Activated T-cell treated with anti-CD3 and anti-CD28 coated beads for 48 hours (primary cell): ENCODE results near the gene DIABLO.
"Not testable (repeated sequence)": the region's sequence is repeated elsewhere in the genome, so short reads cannot be mapped to it uniquely, and the experiment has no call there.

Source experiments
- DNase-seq: peaks from one replicate; pipeline ENCODE4 v3.0.0-alpha.2; 2020; ENCODE audit warnings: low read depth

DIABLO gene

DNA sequence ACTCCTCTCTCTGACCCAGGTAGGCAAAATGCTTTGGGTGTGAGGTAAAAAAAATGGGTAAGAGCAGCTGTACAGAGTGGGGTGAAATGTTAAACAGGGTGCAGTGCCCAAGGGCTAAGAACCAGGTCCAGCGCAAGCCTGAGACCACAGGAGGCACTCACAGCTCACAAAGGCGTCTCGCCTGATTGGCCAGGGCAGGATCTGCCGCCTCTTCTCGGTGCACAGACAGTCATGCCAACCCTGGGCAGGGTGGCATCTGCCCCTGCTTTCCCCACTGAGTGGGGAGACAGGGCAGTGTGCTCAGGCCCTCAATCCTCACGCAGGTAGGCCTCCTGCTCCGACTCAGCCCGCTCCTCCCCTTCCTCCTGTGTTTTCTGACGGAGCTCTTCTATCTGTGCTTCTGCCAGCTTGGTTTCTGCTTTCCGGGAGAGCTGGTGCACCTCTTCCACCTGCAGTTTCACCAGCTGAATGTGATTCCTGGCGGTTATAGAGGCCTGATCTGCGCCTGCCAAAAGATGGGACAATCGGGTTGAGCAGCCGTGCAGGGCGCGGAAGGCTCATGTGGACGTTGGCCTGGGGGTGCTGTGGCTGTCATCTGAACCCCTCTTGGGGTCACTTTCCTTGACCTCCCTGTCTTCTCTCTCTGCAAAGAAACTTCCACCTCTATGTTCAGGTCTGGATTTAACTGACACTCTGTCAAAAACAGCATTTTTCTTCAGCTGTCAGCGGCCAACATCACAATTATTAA lies 17.6 kb downstream of the DIABLO start:
- DNase-seq = no peak

DNA sequence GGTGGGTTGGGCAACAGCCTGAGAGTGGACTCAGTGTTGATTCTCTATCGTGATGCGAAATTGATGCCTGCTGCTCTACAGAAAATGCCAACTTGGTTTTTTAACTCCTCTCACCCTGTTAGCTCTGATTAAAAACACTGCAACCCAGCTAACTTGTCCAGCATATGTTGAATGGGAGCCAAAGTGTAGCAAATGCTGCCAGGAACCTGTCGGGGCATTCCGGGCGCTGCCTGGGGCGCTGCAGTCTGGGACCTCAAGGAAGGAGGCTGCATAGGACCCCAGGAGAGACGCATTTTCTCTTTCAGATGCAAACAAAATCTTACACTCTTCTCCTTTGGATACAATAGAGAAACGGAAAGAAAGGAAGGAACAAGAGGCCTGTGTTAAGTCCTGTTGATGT lies 18.5 kb downstream of the DIABLO start:
- no peak for DNase-seq

DNA sequence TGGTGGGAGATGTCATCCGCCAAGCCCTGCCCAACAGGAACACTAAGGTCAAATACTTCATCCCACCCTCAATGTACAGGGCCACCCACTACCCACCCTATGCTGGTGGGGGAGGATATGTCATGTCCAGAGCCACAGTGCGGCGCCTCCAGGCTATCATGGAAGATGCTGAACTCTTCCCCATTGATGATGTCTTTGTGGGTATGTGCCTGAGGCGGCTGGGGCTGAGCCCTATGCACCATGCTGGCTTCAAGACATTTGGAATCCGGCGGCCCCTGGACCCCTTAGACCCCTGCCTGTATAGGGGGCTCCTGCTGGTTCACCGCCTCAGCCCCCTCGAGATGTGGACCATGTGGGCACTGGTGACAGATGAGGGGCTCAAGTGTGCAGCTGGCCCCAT lies 18.9 kb downstream of the DIABLO start:
- no peak for DNase-seq

DNA sequence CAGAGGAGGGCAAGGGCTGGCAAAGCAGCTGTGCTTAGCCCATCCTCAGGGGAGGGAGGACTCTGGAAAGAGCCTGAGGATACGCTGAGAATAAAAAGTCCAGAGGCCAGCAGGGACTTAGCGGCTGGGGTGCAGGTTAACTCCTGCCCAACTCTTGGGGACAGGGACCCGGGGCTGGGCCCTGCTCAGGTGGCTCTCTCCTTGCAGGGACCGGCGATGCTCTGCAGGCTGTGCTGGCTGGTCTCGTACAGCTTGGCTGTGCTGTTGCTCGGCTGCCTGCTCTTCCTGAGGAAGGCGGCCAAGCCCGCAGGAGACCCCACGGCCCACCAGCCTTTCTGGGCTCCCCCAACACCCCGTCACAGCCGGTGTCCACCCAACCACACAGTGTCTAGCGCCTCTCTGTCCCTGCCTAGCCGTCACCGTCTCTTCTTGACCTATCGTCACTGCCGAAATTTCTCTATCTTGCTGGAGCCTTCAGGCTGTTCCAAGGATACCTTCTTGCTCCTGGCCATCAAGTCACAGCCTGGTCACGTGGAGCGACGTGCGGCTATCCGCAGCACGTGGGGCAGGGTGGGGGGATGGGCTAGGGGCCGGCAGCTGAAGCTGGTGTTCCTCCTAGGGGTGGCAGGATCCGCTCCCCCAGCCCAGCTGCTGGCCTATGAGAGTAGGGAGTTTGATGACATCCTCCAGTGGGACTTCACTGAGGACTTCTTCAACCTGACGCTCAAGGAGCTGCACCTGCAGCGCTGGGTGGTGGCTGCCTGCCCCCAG lies 19.6 kb downstream of the DIABLO start:
- no peak for DNase-seq

DNA sequence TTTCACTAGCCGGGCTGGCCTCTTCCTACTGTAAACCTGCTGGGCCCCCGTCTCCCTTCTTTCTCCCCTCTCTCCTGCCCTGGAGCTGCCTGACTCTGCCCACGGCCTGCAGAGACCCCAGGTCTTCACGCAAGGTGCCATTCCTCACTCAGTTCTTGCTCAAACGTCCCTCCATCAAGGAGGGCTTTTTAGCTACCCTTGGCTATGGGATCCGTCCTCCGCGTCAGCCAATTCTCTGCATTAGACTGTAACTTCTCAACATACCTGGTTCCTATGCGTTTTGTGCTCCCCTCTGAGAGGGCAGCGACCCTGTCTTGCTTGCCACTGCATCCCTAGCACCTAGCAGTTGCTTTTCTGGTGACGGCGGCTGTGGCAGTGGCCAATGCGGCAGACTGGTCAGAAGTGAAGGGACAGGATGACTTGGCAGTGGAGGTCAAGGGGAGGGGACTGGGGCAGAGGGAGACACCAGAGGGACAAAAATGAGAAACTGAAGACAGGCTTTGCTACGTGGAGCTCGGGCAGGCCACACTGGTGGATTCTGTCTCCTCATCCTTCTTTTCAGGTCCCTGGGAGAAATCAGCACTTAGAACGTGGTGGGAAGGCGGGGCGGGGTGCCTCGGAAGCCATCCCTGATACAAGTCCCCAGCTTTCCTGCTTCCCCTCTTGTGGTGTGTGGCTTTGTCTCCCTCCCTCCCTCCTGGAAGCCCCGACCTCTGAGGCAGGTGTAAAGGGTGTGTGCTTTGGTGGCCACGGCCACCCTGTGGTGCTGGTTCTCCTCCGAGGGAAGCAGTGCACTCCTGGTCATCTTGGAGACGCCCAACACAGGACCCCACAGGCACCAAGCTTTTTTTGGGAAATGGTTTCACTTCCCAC lies 20.6 kb downstream of the DIABLO start:
- DNase-seq = no peak

DNA sequence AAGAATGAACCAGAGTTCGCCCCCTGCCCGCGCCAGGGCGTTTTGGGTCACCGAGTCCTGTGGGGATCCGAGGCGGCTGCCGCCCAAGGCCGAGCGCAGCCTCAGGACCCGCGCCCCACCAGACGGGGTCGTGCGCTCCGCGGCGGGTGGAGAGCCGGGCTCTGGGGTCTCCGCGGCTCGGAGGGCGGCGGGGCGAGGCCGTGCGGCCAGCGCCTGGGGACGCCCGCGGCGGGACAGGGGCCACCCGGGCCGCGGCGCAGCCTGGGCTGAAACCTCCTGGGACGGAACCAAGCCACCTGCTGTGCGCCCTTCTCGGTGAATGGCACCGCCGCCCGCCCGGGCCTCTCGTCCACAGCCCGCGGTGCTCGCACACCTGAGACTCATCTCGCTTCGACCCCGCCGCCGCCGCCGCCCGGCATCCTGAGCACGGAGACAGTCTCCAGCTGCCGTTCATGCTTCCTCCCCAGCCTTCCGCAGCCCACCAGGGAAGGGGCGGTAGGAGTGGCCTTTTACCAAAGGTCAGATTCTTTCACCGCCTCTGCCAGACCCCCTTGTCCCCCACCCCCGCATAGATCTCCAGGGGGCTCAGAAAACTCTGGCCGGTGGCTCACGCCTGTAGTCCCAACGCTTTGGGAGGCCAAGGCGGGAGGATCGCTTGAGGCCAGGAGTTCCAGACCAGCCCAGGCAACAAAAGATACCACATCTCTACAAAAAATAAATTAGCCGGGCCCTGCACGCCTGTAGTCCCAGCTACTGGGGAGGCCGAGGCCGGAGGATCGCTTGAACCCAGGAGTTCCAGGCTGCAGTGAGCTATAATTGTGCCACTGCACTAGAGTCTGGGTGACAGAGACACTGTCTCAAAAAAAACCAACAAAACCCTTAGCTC lies 21.4 kb downstream of the DIABLO start:
- DNase-seq = no peak

DNA sequence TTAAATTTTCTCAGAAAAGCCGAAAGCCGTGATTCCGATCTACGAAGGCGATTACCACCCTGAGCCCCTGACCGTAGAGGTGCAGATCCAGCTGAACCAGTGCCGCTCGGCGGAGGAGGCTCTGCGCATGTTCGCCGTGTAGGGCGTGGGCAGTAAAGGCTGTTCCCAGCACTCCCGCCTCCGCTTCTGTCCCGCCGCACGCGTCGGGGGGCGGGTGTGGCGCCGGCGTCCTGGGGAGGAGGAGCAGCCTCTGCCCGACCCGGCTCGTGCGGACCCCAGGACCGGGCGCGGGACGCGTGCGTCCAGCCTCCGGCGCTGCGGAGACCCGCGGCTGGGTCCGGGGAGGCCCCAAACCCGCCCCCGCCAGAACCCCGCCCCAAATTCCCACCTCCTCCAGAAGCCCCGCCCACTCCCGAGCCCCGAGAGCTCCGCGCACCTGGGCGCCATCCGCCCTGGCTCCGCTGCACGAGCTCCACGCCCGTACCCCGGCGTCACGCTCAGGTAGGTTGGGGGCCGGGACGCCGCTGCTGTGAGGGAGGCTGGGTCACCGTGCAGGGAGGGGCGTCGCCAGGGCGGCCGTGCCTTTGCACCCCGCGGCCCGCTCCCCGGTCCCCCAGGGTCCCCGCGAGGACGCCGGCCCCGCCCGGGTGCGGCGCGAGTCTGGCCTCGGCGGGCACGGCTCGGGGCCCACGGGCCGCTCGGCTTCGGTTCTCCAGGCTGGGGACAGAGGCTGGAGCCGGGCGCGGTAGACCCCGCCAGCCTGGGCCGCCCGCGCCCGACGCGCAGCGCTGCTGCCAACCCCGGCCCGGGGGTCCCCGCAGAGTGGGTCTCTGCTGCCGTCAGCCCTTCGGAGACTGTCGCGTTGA lies 22.3 kb downstream of the DIABLO start, which contains the start of gene B3GNT4:
TSS of gene B3GNT4 (plus strand) at position 409 of the 866 bp plus-strand sequence. CDS start 910 bp downstream, outside the sequence.
- peak; percentile 60 for DNase-seq

DNA sequence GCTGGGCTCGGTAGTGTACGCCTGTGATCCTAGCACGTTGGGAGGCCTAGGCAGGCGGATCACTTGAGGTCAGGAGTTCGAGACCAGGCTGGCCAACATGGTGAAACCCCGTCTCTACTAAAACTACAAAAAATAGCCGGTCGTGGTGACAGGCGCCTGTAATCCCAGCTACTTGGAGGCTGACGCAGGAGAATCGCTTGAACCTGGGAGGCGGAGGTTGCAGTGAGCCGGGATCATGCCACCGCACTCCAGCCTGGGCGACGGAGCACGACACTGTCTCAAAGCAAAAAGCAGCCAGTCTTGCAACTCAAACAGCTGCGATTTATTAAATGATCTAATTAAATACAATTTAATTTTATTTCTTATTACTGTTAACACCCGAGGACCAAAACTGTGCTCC lies 23.0 kb downstream of the DIABLO start:
- not testable (repeated sequence) for DNase-seq

DNA sequence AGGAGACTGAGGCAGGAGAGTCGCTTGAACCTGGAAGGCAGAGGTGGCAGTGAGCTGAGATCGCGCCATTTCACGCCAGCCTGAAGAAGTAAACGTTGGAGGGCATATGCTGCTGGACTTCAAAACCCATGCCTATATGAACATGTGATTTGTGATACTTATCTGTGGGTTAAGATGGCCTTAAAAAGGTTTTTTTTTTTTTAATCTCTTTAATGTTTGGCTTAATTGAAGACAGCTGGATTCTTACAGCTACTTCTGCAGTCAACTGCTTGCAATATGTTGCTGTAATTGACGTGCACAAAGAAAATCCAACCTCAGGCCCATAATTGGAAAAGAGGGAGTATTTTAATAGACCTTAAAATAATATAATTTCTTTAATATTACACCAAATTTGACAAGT lies 23.8 kb downstream of the DIABLO start:
- no peak for DNase-seq

DNA sequence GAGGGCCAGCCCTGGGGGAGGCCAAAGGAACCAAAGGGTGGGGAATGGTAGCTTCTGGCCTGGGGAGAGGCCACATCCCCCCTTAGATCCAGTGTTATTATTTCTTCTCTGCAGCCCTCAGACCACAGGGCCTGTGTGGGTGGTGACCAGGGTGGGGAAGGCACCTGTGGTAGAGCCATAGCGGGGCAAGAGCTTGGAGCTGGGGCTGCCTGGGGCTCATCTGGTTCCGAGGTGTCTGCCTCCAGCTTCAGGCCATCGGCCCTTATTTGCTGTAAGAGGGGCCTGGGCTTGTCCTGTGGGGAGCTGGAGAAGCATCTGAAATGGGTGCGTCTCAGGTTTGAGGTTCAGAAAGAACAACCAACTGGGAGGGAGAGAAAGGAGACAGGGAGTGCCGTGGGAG lies 24.5 kb downstream of the DIABLO start:
- no peak for DNase-seq

DNA sequence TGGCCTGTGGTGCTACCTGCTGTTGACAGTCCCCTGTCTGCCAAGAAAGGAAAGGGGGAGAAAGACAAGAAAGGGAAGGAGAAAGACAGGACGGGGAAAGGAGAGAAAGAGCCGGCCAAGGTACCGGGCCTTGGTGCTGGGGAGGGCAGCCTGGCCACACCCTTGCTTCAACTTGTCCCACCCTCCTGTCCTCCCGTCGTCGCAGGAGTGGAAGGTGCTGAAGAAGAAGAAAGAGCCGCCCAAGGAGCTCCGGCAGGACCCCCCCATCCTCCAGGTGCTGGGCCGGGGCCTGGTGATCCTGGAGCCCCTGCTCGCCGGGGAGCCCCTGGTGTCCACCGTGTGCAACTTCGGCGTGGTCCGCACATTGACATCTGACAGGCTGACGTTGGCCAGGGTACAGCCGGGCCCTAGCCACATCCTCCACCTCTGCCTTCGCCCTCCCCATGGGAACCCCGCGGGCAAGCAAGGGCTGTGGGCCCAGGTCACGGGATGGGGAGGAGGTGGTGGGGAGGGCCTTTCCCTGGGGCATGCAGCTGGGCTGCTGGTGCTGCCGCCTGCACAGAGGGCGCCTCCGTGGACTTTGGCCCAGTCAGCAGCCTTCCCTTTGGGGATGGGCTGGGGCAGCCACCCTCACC lies 25.2 kb downstream of the DIABLO start:
- no peak for DNase-seq

DNA sequence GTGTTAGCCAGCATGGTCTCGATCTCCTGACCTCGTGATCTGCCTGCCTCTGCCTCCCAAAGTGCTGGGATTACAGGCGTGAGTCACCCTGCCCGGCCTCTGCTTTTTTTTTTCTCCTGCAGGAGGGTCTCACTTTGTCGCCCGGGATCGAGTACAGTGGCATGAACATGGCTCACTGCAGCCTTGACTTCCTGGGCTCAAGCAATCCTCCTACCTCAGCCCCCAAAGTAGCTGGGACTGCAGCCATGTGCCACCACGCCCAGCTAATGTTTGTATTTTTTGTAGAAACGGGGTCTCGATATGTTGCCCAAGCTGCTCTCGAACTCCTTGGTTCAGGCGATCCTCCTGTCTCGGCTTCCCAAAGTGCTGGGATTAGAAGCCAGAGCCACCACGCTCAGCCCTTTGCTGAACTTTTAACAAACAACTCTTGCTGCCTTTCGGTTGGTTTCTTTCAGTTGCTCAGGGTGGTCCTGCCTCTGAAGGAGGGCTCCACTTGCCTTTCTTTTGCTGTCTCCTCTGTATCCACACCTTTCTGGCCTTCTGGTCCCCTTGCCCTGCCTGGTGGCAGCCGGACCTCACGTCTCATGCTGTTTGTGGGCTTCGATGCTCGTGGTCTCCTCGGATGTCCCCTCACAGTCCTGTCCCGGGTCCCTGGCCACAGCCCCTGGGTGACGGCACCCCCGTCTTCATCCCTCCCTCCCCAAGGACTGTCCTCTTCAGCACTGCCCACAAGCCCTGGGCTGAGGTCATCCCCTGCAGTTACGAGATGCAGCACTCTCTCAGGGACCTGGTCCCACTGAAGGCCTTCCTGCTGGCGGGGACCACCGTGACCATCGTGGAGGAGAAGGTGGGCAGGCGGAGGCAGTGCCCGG lies 26.1 kb downstream of the DIABLO start:
- no peak for DNase-seq

DNA sequence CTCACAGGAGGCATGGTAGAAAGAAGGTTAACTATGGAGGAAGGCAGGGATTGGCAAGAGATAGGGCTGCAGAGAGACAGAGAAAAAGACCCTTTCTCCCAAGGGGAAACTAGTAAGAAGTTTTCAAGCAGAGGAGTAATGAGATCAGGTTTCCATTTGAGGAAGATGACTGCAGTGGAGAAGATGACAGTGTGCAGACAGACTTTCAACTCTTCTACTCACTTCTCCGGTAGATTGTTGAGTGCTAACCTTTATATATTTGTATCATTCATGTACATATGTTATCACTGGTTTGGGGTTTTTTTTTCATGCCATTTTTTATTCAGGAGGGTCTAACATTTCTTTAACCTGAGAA lies 28.3 kb downstream of the DIABLO start:
- no peak for DNase-seq

DNA sequence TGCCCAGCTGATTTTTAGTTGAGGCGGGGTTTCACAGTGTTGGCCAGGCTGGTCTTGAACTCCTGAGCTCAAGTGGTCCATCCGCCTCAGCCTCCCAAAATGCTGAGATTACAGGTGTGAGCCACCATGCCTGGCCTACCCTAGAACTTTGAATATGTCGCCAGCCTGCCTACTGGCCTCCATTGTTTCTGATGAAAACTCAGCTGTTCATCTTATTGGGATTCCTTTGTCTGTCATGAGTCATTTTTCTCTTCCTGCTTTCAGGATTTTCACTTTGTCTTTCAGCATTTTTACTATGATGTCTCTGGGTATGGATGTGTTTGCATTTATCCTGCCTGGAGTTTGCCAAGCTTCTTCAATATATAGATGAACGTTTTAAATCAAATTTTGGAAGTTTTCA lies 30.4 kb downstream of the DIABLO start:
- DNase-seq = no peak

DNA sequence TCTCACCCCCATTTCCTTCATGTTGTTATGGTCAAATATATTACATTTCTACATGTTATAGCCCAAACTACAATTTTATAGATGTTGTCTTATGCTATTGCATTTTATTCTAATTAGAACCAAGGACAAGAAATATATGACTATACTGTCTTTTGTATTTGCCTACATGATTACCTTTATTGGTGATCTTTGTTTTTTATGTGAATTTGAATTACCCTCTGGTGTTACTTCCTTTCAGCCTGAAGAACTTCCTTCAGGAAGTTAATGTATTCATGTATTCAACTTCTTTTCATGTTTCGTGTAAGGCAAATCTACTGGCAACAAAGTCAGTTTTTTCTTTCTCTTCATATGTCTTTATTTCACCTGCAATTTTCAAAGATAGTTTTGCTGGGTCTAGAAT lies 31.0 kb downstream of the DIABLO start:
- DNase-seq = no peak

DNA sequence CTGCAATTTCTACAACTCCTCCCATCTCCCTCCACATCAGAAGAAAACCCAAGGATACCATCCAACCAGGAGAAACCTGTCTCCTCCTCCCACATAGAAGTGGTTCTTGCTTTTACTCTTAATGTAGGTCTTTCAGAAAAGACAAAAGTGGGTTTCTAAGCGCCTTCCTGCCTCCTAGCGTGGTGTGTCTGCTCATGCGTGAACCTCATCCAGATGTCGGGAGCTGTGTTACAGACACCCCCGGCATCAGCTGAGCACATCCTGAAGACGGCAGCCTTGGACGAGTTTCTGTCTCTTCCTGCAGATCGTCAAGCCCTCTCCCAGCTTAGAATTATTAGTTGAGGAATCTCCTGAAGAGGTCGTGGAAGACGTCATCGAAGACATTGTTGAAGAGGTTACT lies 33.4 kb downstream of the DIABLO start:
- DNase-seq = no peak

DNA sequence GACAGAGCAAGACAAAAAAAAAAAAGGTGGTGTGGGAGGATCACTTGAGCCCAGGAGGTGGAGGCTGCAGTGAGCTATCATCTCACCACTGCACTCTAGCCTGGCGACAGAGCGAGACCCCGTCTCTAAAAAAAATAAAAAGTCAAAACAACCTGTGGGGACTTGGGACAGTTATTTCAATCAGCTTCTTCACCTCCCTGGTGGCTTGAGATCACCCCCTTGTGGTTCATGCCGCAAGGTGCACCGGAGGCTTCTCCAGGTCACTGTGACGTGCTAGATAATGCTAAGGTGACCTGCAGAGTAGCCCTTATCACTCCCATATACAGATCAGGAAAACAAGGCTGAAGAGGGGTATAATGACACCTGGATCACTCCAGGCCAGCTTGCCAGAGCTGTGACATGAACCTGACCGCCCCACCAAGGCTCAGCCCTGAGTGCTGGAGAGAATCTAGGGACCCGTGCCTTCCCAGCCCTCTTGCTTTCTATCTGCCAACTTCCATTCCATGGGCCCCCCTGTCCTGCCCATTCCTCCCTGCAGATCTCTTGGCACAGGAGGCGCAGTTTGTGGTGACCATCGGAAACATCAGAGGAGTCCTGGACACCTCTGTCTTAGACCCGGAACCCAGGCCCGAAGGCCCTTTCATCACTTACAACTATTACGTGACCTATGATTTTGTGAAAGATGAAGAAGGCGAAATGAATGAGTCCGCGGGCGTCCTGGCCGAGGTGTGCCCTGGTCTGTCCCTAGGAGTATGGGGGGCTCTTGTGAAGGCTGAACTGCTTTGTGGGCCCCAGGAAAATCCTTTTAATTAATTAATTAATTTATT lies 34.8 kb downstream of the DIABLO start:
- peak; percentile 63 for DNase-seq
